ENCODE data around the gene LCP2. TPM values are rescaled to one million over a fixed set of nuclear protein-coding genes. Genes with fewer than 3 reads are reported as not detected.

LCP2 gene
- total and polyA plus RNA-seq, 2 donors (not counting 3 experiments of a cell fraction or from before 2014, with no cell fraction given), result not detected

GRCh38 chr5:170315154-170315553 is 17.6 kb upstream of the LCP2 start:
- Histone ChIP-seq H3K9me1 (replicated peaks; ENCODE audit: control insufficient read depth, extremely low read depth, insufficient read depth, low read length) (no peaks in the 10 kb centered on the region), H3K79me2 (ENCODE audit: control insufficient read depth, insufficient read depth, low read length) (no peaks in the 10 kb centered on the region), H3K27ac (ENCODE audit: insufficient read depth, low read depth, low read length) (no peak overlapping the region), H3K27me3 (ENCODE audit: control insufficient read depth in 2 of 2, insufficient read depth in 2 of 2, low read length in 2 of 2) (peaks cover under 1 to 3% of the 10 kb centered on the region in 2 experiments), H3K4me2 (ENCODE audit: insufficient read depth, low read length) (no peak overlapping the region), H3K9ac (replicated peaks; ENCODE audit: extremely low read depth, insufficient read depth, low read length) (no peak overlapping the region), H3K36me3 (ENCODE audit: control insufficient read depth in 2 of 2, extremely low read depth in 1 of 2, insufficient read depth in 2 of 2, low read length in 2 of 2) (no peaks in the 10 kb centered on the region), H3K4me1 (ENCODE audit: control insufficient read depth, extremely low read depth, insufficient read depth, low read length) (peaks cover 3% of the 10 kb centered on the region), H3K9me3 (replicated peaks; ENCODE audit: control insufficient read depth, insufficient read depth, low read length) (no peaks in the 10 kb centered on the region), H2AFZ (ENCODE audit: low read depth, low read length) (no peak overlapping the region), H3K4me3 (replicated peaks in 1 of 3; ENCODE audit: insufficient read depth in 1 of 3, low read depth in 1 of 3, low read length in 3 of 3) (no peak overlapping the region), H4K20me1 (replicated peaks; ENCODE audit: control insufficient read depth, extremely low read depth, insufficient read depth, low read length) (no peaks in the 10 kb centered on the region)
- DNase-seq (ENCODE audit: low read depth, low spot score) (no peak), FAIRE-seq (no peak)
- POLR2A ChIA-PET, result no interaction called here
- TF ChIP-seq FOS (IDR thresholded peaks at IDR 0.05; ENCODE audit: borderline replicate concordance, insufficient read depth, low read length) (no peak), CTCF (IDR thresholded peaks at IDR 0.05; ENCODE audit: extremely low read depth in 1 of 2, insufficient read depth in 1 of 2, low read depth in 1 of 2, low read length in 2 of 2) (no peak), MYC (IDR thresholded peaks at IDR 0.05; ENCODE audit: low read depth, low read length) (no peak), EZH2 (IDR thresholded peaks at IDR 0.05; ENCODE audit: borderline replicate concordance, low read depth, low read length, severe bottlenecking) (no peak), MAX (IDR thresholded peaks at IDR 0.05; ENCODE audit: insufficient read depth, insufficient read length) (no peak), POLR2AphosphoS5 (IDR thresholded peaks at IDR 0.05; ENCODE audit: insufficient read depth, low read depth, low read length) (no peak), JUN (IDR thresholded peaks at IDR 0.05; ENCODE audit: borderline replicate concordance, insufficient read depth, insufficient read length, low read depth) (no peak), POLR2A (IDR thresholded peaks at IDR 0.05; ENCODE audit: low read depth, low read length) (no peak)
- CTCF ChIA-PET, result no interaction called here
- intact Hi-C loops (cut with micrococcal nuclease) (loop anchor here (5.0 kb wide), 1 partner anchor 57 kb away; no protein-coding TSS in a partner anchor), dilution Hi-C loops (cut with MboI; ENCODE audit: extremely low pct_ligation_motif_present, low sequenced_read_pairs) (no loop called here)
- no TSS peak for BruUV-seq (replicated peaks)

Data from endothelial cell of umbilical vein (primary cell).